ENCODE data around the gene CD300C. TPM values are rescaled to one million over a fixed set of nuclear protein-coding genes. Genes with fewer than 3 reads are reported as not detected.

Gene CD300C
- total RNA-seq, 4 donors from 2014 or later = 0.54 to 2.3 TPM; not detected in 2

- Histone ChIP-seq H3K4me3 (no peak overlapping the region), H3K36me3 (no peaks in the 10 kb centered on the region), H3K27ac (no peak overlapping the region), H3K27me3 (peaks cover 26% of the 10 kb centered on the region), H3K9me3 (no peaks in the 10 kb centered on the region), H3K4me1 (no peaks in the 10 kb centered on the region)
- WGBS, 2 donors (ENCODE audit: low coverage in 1 of 2) = no CpG with 5 or more reads among the region's 7 CpGs
- no peak for ATAC-seq
- TF ChIP-seq CTCF (IDR thresholded peaks at IDR 0.05) (no peak), EP300 (IDR thresholded peaks at IDR 0.05) (no peak), POLR2A (IDR thresholded peaks at IDR 0.05) (no peak), POLR2AphosphoS5 (IDR thresholded peaks at IDR 0.05) (no peak)
Observed at GRCh38 chr17:74552037-74552436, 6.1 kb upstream of the CD300C start.

- H3K4me3 ChIP-seq = no peak overlapping the region
- ATAC-seq = no peak
- peaks cover 26% of the 10 kb centered on the region for H3K27me3 ChIP-seq
- no CpG with 5 or more reads among the region's 15 CpGs for WGBS, 2 donors (ENCODE audit: low coverage in 1 of 2)
- H3K36me3 ChIP-seq = no peaks in the 10 kb centered on the region
- H3K9me3 ChIP-seq = no peaks in the 10 kb centered on the region
- no peaks in the 10 kb centered on the region for H3K4me1 ChIP-seq
- TF ChIP-seq POLR2AphosphoS5 (IDR thresholded peaks at IDR 0.05) (no peak), POLR2A (IDR thresholded peaks at IDR 0.05) (no peak), CTCF (IDR thresholded peaks at IDR 0.05) (no peak), EP300 (IDR thresholded peaks at IDR 0.05) (no peak)
- H3K27ac ChIP-seq = no peak overlapping the region
Observed at GRCh38 chr17:74550602-74551001, 4.7 kb upstream of the CD300C start.

GRCh38 chr17:74549343-74549742 is 3.4 kb upstream of the CD300C start:
- Histone ChIP-seq H3K4me1 (no peaks in the 10 kb centered on the region), H3K9me3 (no peaks in the 10 kb centered on the region), H3K4me3 (no peak overlapping the region), H3K27me3 (peaks cover 26% of the 10 kb centered on the region), H3K36me3 (no peaks in the 10 kb centered on the region), H3K27ac (no peak overlapping the region)
- no peak for ATAC-seq
- 78% methylated on average over 6 of the region's 7 CpGs; no CpG with 5 or more reads in 1 of the 2 donors for WGBS, 2 donors (ENCODE audit: low coverage in 1 of 2)
- TF ChIP-seq EP300 (IDR thresholded peaks at IDR 0.05) = no peak
- TF ChIP-seq POLR2AphosphoS5 (IDR thresholded peaks at IDR 0.05) = no peak
- no peak for TF ChIP-seq POLR2A (IDR thresholded peaks at IDR 0.05)
- no peak for TF ChIP-seq CTCF (IDR thresholded peaks at IDR 0.05)

- no peaks in the 10 kb centered on the region for H3K36me3 ChIP-seq
- no peak overlapping the region for H3K4me3 ChIP-seq
- peaks cover 26% of the 10 kb centered on the region for H3K27me3 ChIP-seq
- H3K4me1 ChIP-seq = no peaks in the 10 kb centered on the region
- 75% methylated on average over 2 of the region's 3 CpGs; no CpG with 5 or more reads in 1 of the 2 donors for WGBS, 2 donors (ENCODE audit: low coverage in 1 of 2)
- no peaks in the 10 kb centered on the region for H3K9me3 ChIP-seq
- TF ChIP-seq EP300 (IDR thresholded peaks at IDR 0.05) = no peak
- no peak for TF ChIP-seq POLR2A (IDR thresholded peaks at IDR 0.05)
- no peak for TF ChIP-seq CTCF (IDR thresholded peaks at IDR 0.05)
- TF ChIP-seq POLR2AphosphoS5 (IDR thresholded peaks at IDR 0.05) = no peak
- ATAC-seq = no peak
- H3K27ac ChIP-seq = no peak overlapping the region
Observed at GRCh38 chr17:74547736-74548135, 1.8 kb upstream of the CD300C start.

GRCh38 chr17:74547264-74547663 is 1.3 kb upstream of the CD300C start:
- Histone ChIP-seq H3K9me3 (no peaks in the 10 kb centered on the region), H3K36me3 (no peaks in the 10 kb centered on the region), H3K27me3 (peaks cover 26% of the 10 kb centered on the region), H3K27ac (no peak overlapping the region), H3K4me3 (no peak overlapping the region), H3K4me1 (no peaks in the 10 kb centered on the region)
- TF ChIP-seq POLR2AphosphoS5 (IDR thresholded peaks at IDR 0.05) (no peak), POLR2A (IDR thresholded peaks at IDR 0.05) (no peak), EP300 (IDR thresholded peaks at IDR 0.05) (no peak), CTCF (IDR thresholded peaks at IDR 0.05) (no peak)
- no peak for ATAC-seq
- WGBS, 2 donors (ENCODE audit: low coverage in 1 of 2) = 55% methylated on average over 2 of the region's 7 CpGs; no CpG with 5 or more reads in 1 of the 2 donors
